Measurements from ENCODE around the gene UQCRH. TPM values are rescaled to one million over a fixed set of nuclear protein-coding genes. Genes with fewer than 3 reads are reported as not detected.

Gene UQCRH
- total and polyA plus RNA-seq, 2 of the 8 experiments (the other 6 are each of a cell fraction or from before 2014, with no cell fraction given), result 626 to 1,112 TPM

- no peak overlapping the region for H3K56ac ChIP-seq (replicated peaks; ENCODE audit: insufficient read length, low read depth, low read length)
- H3K27me3 ChIP-seq (replicated peaks in 1 of 4; ENCODE audit: control insufficient read depth in 3 of 4, extremely low read depth in 1 of 4, insufficient read depth in 3 of 4, low read length in 3 of 4), result no peaks in the 10 kb centered on the region; a peak in 1 of 7 replicates
- peaks cover under 1 to 5% of the 10 kb centered on the region in 2 experiments for H4K20me1 ChIP-seq (replicated peaks in 1 of 2; ENCODE audit: control insufficient read depth in 1 of 2, insufficient read depth in 2 of 2, low read length in 2 of 2)
- H4K8ac ChIP-seq (ENCODE audit: extremely low read depth, insufficient read depth, low read length), result no peak overlapping the region
- FAIRE-seq (no peak), DNase-seq (ENCODE audit: low read depth in 1 of 2, low spot score in 2 of 2) (no peak)
- no peak overlapping the region for H3K9ac ChIP-seq (replicated peaks in 1 of 4; ENCODE audit: extremely low read depth in 1 of 4, low read depth in 3 of 4, low read length in 3 of 4)
- H3K4me1 ChIP-seq (replicated peaks in 1 of 4; ENCODE audit: control insufficient read depth in 3 of 4, insufficient read depth in 4 of 4, low read length in 3 of 4), result no peaks in the 10 kb centered on the region
- no peak overlapping the region for H2AK5ac ChIP-seq (ENCODE audit: low read depth, low read length)
- no peak overlapping the region for H2BK20ac ChIP-seq (ENCODE audit: low read length)
- peaks cover 36 to 89% (median 76%) of the 10 kb centered on the region in 4 experiments for H3K36me3 ChIP-seq (ENCODE audit: control insufficient read depth in 2 of 4, insufficient read depth in 4 of 4, low read length in 3 of 4)
- POLR2A ChIA-PET (ENCODE audit: partially characterized antibody), result interaction anchor here (0.7 to 29.9 kb wide), 4 partner anchors 11 to 679 kb away, joined by 3 to 689 read pairs (median 52); partner anchors contain the start of genes LRRC41, NASP, RAD54L and UQCRH
- no peaks in the 10 kb centered on the region for H3K79me2 ChIP-seq (ENCODE audit: control insufficient read depth in 1 of 2, insufficient read depth in 2 of 2, low read length in 2 of 2)
- no peak overlapping the region for H3K18ac ChIP-seq (ENCODE audit: extremely low read depth, low read length)
- H2AFZ ChIP-seq (ENCODE audit: low read length), result no peak overlapping the region
- WGBS, 2 experiments (ENCODE audit: extremely low coverage in 1 of 2, insufficient coverage in 1 of 2, insufficient read length in 1 of 2, insufficient replicate concordance in 2 of 2, low coverage in 1 of 2, low lambda C conversion rate in 2 of 2, missing lambda C conversion rate in 1 of 2), result 90% methylated on average over 1 of the region's 1 CpG; no CpG with 5 or more reads in 1 of the 2 experiments
- no peak overlapping the region for H3K4ac ChIP-seq (replicated peaks; ENCODE audit: insufficient read length, low read depth, low read length)
- H4K91ac ChIP-seq (replicated peaks; ENCODE audit: insufficient read length, low read length), result no peak overlapping the region
- H4K5ac ChIP-seq (ENCODE audit: insufficient read length, low read depth, low read length), result no peak overlapping the region
- no peak overlapping the region for H3K23ac ChIP-seq (ENCODE audit: insufficient read length)
- no peak overlapping the region for H3K14ac ChIP-seq (ENCODE audit: insufficient read length)
- CTCF ChIA-PET (ENCODE audit: partially characterized antibody), result interaction anchor here (0.9 to 1.8 kb wide), 6 partner anchors 11 to 227 kb away, joined by 3 to 6 read pairs (median 4); no protein-coding TSS in a partner anchor
- H3K4me2 ChIP-seq (ENCODE audit: insufficient read depth in 1 of 2, low read depth in 2 of 2, low read length in 2 of 2), result no peak overlapping the region
- H3K23me2 ChIP-seq (ENCODE audit: low read depth, low read length), result no peaks in the 10 kb centered on the region
- H2BK5ac ChIP-seq (ENCODE audit: low read depth, low read length), result no peak overlapping the region
- no peaks in the 10 kb centered on the region for H3K9me3 ChIP-seq (ENCODE audit: insufficient read depth in 2 of 2, low read depth in 1 of 2, low read length in 1 of 2)
- H3K27ac ChIP-seq (ENCODE audit: low read depth, low read length), result no peak overlapping the region
- H2BK15ac ChIP-seq (ENCODE audit: low read length), result no peak overlapping the region
- no peak overlapping the region for H3K4me3 ChIP-seq (ENCODE audit: extremely low read depth in 1 of 4, insufficient read depth in 2 of 4, low read depth in 3 of 4, low read length in 4 of 4)
- H2BK120ac ChIP-seq (replicated peaks; ENCODE audit: low read depth, low read length), result no peak overlapping the region
- H3K79me1 ChIP-seq (ENCODE audit: low read depth, low read length), result no peaks in the 10 kb centered on the region; the same call in 1 of the 2 replicates
- H2BK12ac ChIP-seq (ENCODE audit: low read depth, low read length), result no peak overlapping the region
- TF ChIP-seq RNF2 (IDR thresholded peaks at IDR 0.05; ENCODE audit: borderline replicate concordance, low read depth, low read length, missing control alignments, poor library complexity, severe bottlenecking), result no peak
- no peak for TF ChIP-seq FOSL1 (IDR thresholded peaks at IDR 0.05; ENCODE audit: insufficient read depth, low read depth, low read length)
- no peak for TF ChIP-seq KDM4A (IDR thresholded peaks at IDR 0.05; ENCODE audit: low read depth, low read length, severe bottlenecking)
- TF ChIP-seq EGR1 (IDR thresholded peaks at IDR 0.05; ENCODE audit: borderline replicate concordance, low read depth, low read length), result no peak
Measured at GRCh38 chr1:46262508-46262907, 41.0 kb upstream of the UQCRH start.
